ENCODE data around the gene PLCB1. TPM values are rescaled to one million over a fixed set of nuclear protein-coding genes. Genes with fewer than 3 reads are reported as not detected.
"Not testable (repeated sequence)": the region's sequence is repeated elsewhere in the genome, so short reads cannot be mapped to it uniquely, and the experiment has no call there.

Gene PLCB1
- polyA plus RNA-seq, 4 donors: 39.1 to 53.5 (median 46.3) TPM

- DNase-seq (ENCODE audit: low read depth in 4 of 4, low spot score in 3 of 4): no peak
Measured at GRCh38 chr20:8361006-8361652, 229.1 kb downstream of the PLCB1 start.

GRCh38 chr20:8361779-8362178, 229.7 kb downstream of the PLCB1 start:
- DNase-seq (ENCODE audit: low read depth in 4 of 4, low spot score in 3 of 4): no peak

DNA sequence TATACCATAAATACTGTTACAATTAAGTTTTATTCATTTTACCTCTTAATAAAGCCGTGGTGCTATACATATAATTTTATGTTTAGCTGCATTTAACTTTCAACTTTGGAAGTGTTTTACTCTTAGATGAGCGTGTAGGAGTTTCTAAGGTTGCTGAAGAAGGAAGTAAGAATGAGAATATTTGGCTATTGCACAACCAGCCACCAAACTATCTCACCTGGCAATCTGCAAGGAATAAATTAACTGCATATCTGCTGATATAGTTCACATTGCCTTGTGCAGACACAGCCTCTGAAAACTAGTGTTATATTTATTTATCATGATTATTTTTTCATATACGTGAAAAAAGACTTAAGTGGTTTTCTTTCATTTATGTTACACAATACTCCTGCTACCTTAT, 230.4 kb downstream of the PLCB1 start:
- no peak for DNase-seq (ENCODE audit: low read depth in 4 of 4, low spot score in 3 of 4)

DNA sequence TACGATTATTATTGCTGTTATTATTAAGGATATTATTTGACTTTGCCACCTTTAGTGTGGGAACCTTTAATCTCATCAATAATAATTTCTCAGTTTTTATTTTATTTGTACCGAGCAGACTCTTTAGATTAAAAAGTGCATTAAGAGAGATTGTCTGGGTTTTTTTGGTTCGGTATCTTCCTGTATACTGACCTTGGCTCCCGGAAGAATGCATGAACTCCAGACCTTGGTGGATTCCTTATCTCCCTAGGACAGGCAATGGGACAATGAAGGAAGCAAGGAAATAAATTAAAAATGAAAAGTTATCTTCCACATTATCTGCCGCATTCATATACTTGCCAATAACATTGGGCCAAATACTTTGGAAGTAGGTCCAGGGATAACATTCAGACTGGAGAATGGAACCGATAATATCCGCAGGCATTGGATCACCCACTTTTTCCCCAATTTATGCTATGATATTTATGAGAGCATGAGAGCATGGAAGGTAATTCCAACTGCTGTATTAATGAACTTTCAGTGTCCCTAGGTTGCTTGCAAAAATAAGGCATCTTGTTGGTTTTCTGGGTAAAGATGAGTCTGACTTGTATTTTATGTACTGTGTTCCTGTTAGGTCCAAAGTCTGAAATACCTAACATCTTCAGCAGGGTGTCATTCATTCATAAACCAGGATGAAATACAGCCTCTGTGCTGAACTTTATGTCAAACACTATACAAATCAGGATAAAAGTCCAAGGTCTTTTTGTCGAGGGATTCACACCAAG, 232.1 kb downstream of the PLCB1 start:
- no peak for DNase-seq (ENCODE audit: low read depth in 4 of 4, low spot score in 3 of 4)

DNA sequence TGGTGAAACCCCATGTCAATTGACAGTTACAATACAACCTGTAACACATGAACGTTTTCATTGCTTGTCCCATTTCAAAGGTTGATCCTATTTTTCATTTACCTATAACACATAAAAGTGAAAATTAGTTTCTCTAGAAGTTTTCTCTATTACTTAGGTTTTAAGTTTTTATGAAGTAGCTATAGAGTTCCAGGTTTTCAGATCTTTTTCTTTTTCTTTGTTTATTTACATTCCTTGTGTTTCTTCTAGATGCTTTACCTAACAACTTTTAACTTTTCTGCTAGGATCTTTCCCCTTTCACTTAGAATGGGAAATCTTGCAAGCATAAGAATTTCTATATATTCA, 232.6 kb downstream of the PLCB1 start:
- no peak for DNase-seq (ENCODE audit: low read depth in 4 of 4, low spot score in 3 of 4)

DNA sequence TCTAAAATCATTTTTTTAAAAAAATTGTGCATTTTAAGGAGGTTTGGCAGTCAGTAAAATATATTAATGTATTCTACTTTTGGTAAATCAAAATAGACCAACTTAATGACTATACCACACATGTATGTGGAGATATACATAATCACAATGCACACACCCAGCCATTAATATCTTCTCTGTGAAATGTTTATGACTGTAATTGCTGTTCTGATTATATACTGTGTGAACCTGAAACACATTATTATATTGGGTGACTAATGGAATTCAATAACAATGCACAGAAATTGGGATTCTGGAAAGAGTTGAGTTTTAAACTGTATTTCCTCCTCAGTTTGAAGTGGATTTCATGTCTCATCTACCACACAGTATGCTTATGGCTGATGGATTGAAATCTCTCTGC, 233.6 kb downstream of the PLCB1 start:
- DNase-seq (ENCODE audit: low read depth in 4 of 4, low spot score in 3 of 4): no peak

- DNase-seq (ENCODE audit: low read depth in 4 of 4, low spot score in 3 of 4): no peak
Measured at GRCh38 chr20:8366303-8366923, 234.3 kb downstream of the PLCB1 start.

GRCh38 chr20:8367689-8368088, 235.6 kb downstream of the PLCB1 start:
- no peak for DNase-seq (ENCODE audit: low read depth in 4 of 4, low spot score in 3 of 4)

GRCh38 chr20:8368670-8369069, 236.6 kb downstream of the PLCB1 start:
- no peak for DNase-seq (ENCODE audit: low read depth in 4 of 4, low spot score in 3 of 4)

- no peak for DNase-seq (ENCODE audit: low read depth in 4 of 4, low spot score in 3 of 4)
Measured at GRCh38 chr20:8369311-8369710, 237.2 kb downstream of the PLCB1 start.

DNA sequence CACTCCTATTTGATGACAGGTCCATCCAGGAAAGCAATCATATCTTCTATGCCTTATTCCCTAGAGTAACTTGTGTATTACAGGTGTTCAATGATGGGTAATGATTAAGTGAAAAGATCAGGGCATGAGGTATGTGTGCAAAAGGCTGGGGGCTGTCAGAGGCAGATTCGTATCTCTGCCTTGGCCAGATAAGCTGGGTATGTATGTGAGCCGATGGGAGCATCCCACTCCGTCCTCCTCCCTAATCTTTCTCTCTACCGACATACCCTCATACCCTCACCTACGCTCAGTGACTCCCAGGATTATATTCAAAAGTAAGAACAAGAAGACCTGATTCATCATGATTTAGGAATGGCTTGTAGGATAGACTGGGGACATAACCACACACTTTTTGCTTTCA, 238.7 kb downstream of the PLCB1 start:
- DNase-seq (ENCODE audit: low read depth in 4 of 4, low spot score in 3 of 4): no peak

GRCh38 chr20:8372824-8373380, 240.8 kb downstream of the PLCB1 start:
- DNase-seq (ENCODE audit: low read depth in 4 of 4, low spot score in 3 of 4): no peak

- DNase-seq (ENCODE audit: low read depth in 4 of 4, low spot score in 3 of 4): no peak
Measured at GRCh38 chr20:8373579-8373978, 241.5 kb downstream of the PLCB1 start.

- DNase-seq (ENCODE audit: low read depth in 4 of 4, low spot score in 3 of 4): no peak
Measured at GRCh38 chr20:8375898-8376297, 243.8 kb downstream of the PLCB1 start.

- no peak for DNase-seq (ENCODE audit: low read depth in 4 of 4, low spot score in 3 of 4)
Measured at GRCh38 chr20:8376940-8377339, 244.9 kb downstream of the PLCB1 start.

GRCh38 chr20:8379125-8379524, 247.1 kb downstream of the PLCB1 start:
- not testable (repeated sequence) for DNase-seq (ENCODE audit: low read depth in 4 of 4, low spot score in 3 of 4)

GRCh38 chr20:8385247-8385646, 253.2 kb downstream of the PLCB1 start:
- DNase-seq (ENCODE audit: low read depth in 4 of 4, low spot score in 3 of 4): no peak

DNA sequence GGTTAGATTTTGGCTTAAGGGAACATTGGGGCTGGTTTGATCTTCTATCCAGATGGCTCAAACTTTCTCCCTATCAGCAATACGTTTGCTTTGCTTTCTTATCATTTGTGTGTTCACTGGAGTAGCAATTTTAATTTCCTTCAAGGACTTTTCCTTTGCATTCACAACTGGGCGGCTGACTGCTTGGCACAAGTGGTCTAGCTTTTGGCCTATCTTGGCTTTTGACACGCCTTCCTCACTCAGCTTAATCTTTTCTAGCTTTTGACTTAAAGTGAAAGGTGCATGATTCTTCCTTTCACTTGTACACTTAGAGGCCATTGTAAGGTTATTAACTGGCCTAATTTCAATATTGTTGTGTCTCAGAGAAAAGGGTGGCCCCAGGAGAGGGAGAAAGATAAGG, 254.9 kb downstream of the PLCB1 start:
- no peak for DNase-seq (ENCODE audit: low read depth in 4 of 4, low spot score in 3 of 4)

DNA sequence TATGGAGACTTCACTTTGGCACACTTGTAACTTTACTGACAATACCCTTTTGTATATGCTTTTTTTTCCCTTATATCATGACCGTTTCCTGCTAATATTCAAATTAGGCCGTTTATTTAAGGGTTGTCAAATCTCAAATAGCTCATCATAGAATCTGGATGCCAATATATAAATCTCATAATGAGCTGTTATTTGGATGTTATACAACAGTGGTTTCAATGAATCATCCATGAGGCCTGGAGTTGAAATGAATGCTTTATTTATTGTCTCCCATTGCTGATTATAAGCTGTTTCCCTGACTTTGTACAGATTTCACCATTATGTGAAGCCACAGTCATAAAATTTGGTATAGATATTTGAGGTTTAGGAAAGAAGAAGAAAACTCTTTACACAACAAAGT, 256.1 kb downstream of the PLCB1 start:
- DNase-seq (ENCODE audit: low read depth in 4 of 4, low spot score in 3 of 4): no peak

GRCh38 chr20:8388707-8389106, 256.6 kb downstream of the PLCB1 start:
- DNase-seq (ENCODE audit: low read depth in 4 of 4, low spot score in 3 of 4): no peak

DNA sequence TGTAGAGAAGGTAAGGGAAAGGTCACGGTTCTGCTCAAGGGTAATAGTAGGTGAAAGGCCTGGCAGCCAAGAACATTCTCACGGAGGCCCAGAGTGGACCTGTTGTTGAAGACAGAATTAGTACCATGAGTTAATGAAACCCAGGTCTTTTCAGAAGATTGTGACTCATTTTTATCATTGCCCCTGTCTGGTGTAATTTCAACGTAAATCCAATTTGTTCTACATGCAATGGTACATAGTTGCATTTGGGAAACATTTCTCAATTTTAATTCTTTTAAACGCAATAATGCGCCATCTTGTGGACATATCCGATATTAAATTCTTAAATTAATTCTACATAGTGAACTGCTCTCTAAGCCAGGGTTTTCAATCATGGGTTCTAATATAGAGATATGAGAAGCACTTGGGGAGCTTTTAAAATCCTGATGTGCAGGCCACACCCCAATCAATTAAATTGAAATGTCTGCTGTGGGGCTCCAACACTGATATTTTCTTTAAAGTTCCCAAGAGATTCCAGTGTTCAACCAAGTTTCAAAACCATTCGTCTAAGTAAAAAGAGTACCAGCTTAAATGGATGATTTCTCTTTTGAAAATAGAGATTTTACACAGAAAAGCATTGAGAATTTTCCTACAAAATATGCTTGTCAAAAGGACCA, 257.4 kb downstream of the PLCB1 start:
- DNase-seq (ENCODE audit: low read depth in 4 of 4, low spot score in 3 of 4): peak; percentile 31 to 53 (median 43)
